Progenitor cell of endocrine pancreas (in vitro differentiated cells): Measurements from ENCODE around the gene ABCB10. TPM values are rescaled to one million over a fixed set of nuclear protein-coding genes. Genes with fewer than 3 reads are reported as not detected.

Experiments used
- DNase-seq: peaks from one replicate; pipeline ENCODE4 v3.0.0; 2021; ENCODE audit warnings: low spot score; ENCODE audit not compliant: unreplicated experiment
- H3K27ac Mint-ChIP-seq: 2 replicates; pipeline ENCODE4 v1.8.0; 2021; ENCODE audit warnings: mild to moderate bottlenecking, moderate library complexity, mixed read lengths
- H3K27me3 Mint-ChIP-seq: 2 replicates; pipeline ENCODE4 v1.8.0; 2021; ENCODE audit warnings: mixed read lengths
- H3K36me3 Mint-ChIP-seq: 2 replicates; pipeline ENCODE4 v1.8.0; 2022; ENCODE audit warnings: mixed read lengths; ENCODE audit not compliant: insufficient read depth
- H3K4me1 Mint-ChIP-seq: 2 replicates; pipeline ENCODE4 v1.8.0; 2021; ENCODE audit warnings: low read depth, mixed read lengths
- H3K4me3 Mint-ChIP-seq: 2 replicates; pipeline ENCODE4 v1.8.0; 2021; ENCODE audit warnings: low read depth, mild to moderate bottlenecking, moderate library complexity, mixed read lengths
- H3K9me3 Mint-ChIP-seq: 2 replicates; pipeline ENCODE4 v1.8.0; 2021; ENCODE audit warnings: low read depth, mixed read lengths
- total RNA-seq: library from RNA; stranded (reverse); gene quantifications from 2 replicates; pipeline ENCODE4 v1.2.1, GENCODE V29; 2021
- TF ChIP-seq, protein P1 (sequence below): fragments of 200-600 bp; sonication (generic); IDR thresholded peaks from one replicate; pipeline ENCODE4 v1.5.0; 2021; ENCODE audit warnings: antibody characterized with exemption, mild to moderate bottlenecking; ENCODE audit not compliant: unreplicated experiment

The ABCB10 gene
- total RNA-seq, 1 donor from 2014 or later = 21.4 TPM

DNA sequence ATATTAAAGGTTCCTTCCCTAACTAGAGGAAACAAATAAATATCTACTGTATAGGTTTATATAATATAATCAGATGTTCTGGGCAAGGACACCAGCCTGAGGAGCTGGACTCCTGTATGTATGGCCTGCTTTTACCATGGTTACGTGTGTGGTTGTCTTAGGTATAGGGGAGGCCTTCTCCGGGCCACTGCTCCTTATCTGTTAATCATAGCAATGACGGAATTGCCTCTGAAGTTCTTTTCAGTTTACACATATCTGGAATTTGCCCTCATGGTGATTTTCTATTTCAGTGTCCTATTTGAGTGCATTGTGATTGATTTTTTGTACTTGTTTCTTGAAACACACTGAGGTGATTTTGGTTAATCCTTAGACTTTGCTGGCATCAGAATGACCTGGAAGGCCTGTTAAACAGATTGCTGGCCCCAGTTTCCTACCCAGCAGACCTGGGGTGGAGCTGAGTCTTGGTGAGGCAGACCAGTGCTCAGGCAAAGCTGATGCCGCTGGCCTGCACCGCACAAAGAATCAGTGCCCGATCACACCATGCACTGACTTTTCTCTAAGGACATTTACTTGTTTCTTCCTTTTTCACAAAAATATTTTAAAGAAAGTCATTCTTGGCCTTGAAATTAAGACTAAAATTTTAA lies 18.5 kb downstream of the ABCB10 start:
- H3K27ac Mint-ChIP-seq = no peak overlapping the region
- H3K36me3 Mint-ChIP-seq = peaks cover 36% of the 10 kb centered on the region
- H3K27me3 Mint-ChIP-seq = no peaks in the 10 kb centered on the region
- TF ChIP-seq, protein P1, sequence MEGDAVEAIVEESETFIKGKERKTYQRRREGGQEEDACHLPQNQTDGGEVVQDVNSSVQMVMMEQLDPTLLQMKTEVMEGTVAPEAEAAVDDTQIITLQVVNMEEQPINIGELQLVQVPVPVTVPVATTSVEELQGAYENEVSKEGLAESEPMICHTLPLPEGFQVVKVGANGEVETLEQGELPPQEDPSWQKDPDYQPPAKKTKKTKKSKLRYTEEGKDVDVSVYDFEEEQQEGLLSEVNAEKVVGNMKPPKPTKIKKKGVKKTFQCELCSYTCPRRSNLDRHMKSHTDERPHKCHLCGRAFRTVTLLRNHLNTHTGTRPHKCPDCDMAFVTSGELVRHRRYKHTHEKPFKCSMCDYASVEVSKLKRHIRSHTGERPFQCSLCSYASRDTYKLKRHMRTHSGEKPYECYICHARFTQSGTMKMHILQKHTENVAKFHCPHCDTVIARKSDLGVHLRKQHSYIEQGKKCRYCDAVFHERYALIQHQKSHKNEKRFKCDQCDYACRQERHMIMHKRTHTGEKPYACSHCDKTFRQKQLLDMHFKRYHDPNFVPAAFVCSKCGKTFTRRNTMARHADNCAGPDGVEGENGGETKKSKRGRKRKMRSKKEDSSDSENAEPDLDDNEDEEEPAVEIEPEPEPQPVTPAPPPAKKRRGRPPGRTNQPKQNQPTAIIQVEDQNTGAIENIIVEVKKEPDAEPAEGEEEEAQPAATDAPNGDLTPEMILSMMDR = no peak
- H3K4me3 Mint-ChIP-seq = no peak overlapping the region
- no peaks in the 10 kb centered on the region for H3K9me3 Mint-ChIP-seq
- no peaks in the 10 kb centered on the region for H3K4me1 Mint-ChIP-seq
- DNase-seq = no peak

DNA sequence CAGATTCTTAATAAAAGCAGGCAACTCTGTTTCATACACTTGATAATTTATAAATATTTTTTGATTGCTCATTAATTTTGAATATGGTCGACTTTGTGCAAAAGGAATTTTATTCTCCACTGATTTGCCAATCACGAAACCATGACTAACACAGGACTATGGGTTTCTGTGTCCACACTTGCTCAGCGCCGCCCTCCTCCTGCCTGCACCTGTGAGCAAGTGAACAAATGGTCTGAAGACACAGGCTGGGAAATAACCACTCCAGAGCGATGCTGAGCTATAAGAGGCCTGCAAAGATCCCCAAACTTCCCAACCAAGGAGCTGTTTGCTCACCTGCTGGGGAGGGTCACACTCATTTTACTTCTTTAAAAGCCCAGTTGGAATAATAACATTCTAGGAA lies 19.6 kb downstream of the ABCB10 start:
- DNase-seq = no peak
- no peaks in the 10 kb centered on the region for H3K4me1 Mint-ChIP-seq
- H3K27me3 Mint-ChIP-seq = no peaks in the 10 kb centered on the region
- no peaks in the 10 kb centered on the region for H3K9me3 Mint-ChIP-seq
- no peak overlapping the region for H3K4me3 Mint-ChIP-seq
- no peak overlapping the region for H3K27ac Mint-ChIP-seq
- TF ChIP-seq, protein P1 = no peak
- H3K36me3 Mint-ChIP-seq = peaks cover 36% of the 10 kb centered on the region

DNA sequence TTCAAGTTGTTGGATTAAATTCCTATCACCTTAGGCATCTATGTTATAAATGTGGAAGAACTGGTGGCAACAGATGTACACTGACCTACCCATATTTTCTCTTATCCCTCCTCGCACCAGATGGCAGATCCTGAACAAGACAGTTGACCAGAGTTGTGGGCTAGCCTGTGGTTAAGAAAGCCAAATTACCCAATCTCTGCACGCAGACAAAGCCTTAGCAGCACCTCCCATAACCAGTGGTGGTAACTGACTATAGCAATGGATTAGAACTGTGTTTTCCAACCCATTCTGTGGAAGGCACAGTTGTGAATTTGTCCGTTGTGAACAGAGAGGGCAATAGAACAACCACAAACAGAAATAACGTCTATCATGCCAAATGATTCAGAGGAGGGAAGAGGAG lies 20.6 kb downstream of the ABCB10 start:
- peaks cover 35% of the 10 kb centered on the region for H3K36me3 Mint-ChIP-seq
- no peaks in the 10 kb centered on the region for H3K9me3 Mint-ChIP-seq
- H3K27me3 Mint-ChIP-seq = no peaks in the 10 kb centered on the region
- no peak for DNase-seq
- TF ChIP-seq, protein P1 = no peak
- H3K4me3 Mint-ChIP-seq = no peak overlapping the region
- no peak overlapping the region for H3K27ac Mint-ChIP-seq
- H3K4me1 Mint-ChIP-seq = no peaks in the 10 kb centered on the region

DNA sequence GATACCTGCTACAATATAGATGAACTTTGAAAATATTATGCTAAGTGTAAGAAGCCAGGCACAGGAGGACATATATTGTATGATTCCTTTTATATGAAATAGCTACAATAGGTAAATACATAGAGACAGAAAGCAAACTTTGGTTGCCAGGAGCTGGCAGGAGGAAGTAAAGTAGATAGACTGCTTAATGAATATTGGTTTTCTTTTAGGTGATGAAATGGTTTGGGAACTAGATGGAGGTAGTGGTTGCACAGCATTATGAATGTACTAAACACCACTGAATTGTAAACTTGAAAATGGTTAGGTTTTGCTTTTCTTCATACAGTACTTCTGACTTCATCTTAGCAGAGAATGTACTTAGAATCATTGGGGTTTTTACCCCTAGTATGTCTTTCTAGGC lies 21.5 kb downstream of the ABCB10 start:
- TF ChIP-seq, protein P1 = no peak
- H3K27me3 Mint-ChIP-seq = no peaks in the 10 kb centered on the region
- H3K4me3 Mint-ChIP-seq = no peak overlapping the region
- DNase-seq = no peak
- no peaks in the 10 kb centered on the region for H3K4me1 Mint-ChIP-seq
- H3K9me3 Mint-ChIP-seq = no peaks in the 10 kb centered on the region
- peaks cover 32% of the 10 kb centered on the region for H3K36me3 Mint-ChIP-seq
- H3K27ac Mint-ChIP-seq = no peak overlapping the region

DNA sequence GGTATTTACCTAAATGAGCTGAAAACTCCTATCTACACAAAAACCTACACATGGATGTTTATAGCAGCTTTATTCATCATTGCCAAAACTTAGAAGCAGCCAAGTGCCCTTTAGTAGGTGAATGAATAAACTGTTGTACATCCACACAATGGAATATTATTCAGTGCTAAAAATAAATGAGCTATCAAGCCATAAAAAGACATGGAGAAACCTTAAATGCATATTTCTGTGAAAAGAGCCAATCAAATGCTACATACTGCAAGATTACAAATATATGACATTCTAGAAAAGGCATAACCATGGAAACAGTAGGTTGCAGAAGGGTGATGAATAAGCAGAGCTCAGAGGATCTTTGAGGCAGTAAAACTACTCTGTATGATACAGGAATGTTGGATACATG lies 23.3 kb downstream of the ABCB10 start:
- peaks cover 28% of the 10 kb centered on the region for H3K36me3 Mint-ChIP-seq
- H3K9me3 Mint-ChIP-seq = no peaks in the 10 kb centered on the region
- no peaks in the 10 kb centered on the region for H3K4me1 Mint-ChIP-seq
- no peak overlapping the region for H3K27ac Mint-ChIP-seq
- TF ChIP-seq, protein P1 = no peak
- no peaks in the 10 kb centered on the region for H3K27me3 Mint-ChIP-seq
- no peak for DNase-seq
- no peak overlapping the region for H3K4me3 Mint-ChIP-seq
